Spleen (tissue), 7 donors: ENCODE results near the gene ILF2.

ENCODE experiments used
- CTCF ChIP-seq, 11 experiments: fragments of 200-600 bp in 7 of 11; fragments of 450-650 bp in 4 of 11; sonication (generic) in 4 of 11; IDR thresholded peaks in 8 of 11; conservative IDR thresholded peaks in 3 of 11; 1 replicate in 7 of 11; 2 replicates in 4 of 11; pipeline versions ENCODE4 v1.4.0 to v1.8.0; 2016 to 2021; ENCODE audit warnings: antibody characterized with exemption in 11 of 11, inconsistent platforms in 4 of 11, mild to moderate bottlenecking in 1 of 11
- POLR2A ChIP-seq, 3 donors: fragments of 450-650 bp; IDR thresholded peaks; one replicate each; pipeline ENCODE4 v1.5.1; 2017; ENCODE audit warnings: antibody characterized with exemption in 3 of 3, mild to moderate bottlenecking in 1 of 3
- POLR2AphosphoS5 ChIP-seq, 3 donors: sonication (generic); formaldehyde crosslinking; IDR thresholded peaks; one replicate each; pipeline ENCODE4 v1.5.1; 2017; ENCODE audit warnings: antibody characterized with exemption in 3 of 3
- donor health status: DM: no; HTN: no; CAD: no; lungs with moderate emphysema.
- donor health status: DM: no; HTN: no; CAD: no.
- donor health status: DM: no; HTN: no; CAD: no.

GRCh38 chr1:153655333-153655732 is 15.5 kb downstream of the ILF2 start:
- no peak for TF ChIP-seq CTCF (IDR thresholded peaks at IDR 0.05 in 8 of 11, conservative IDR thresholded peaks at IDR 0.05 in 3 of 11)
- no peak for TF ChIP-seq POLR2A (IDR thresholded peaks at IDR 0.05)
- TF ChIP-seq POLR2AphosphoS5 (IDR thresholded peaks at IDR 0.05) = no peak
